OCI-LY3 (cell line): ENCODE data around the gene NLGN2.

Experiments
- EZH2phosphoT487 ChIP-seq: fragments of 200-600 bp; shearing (Covaris generic); IDR thresholded peaks from 2 replicates; pipeline ENCODE4 v1.6.1; 2018; ENCODE audit warnings: antibody characterized with exemption, mixed run types, low read depth
- TF ChIP-seq, protein P1 (sequence below): fragments of 200-600, 300-600 bp; sonication (generic); IDR thresholded peaks from 2 replicates; pipeline ENCODE4 v1.5.1; 2014; ENCODE audit warnings: antibody characterized with exemption, low read length, low read depth

DNA sequence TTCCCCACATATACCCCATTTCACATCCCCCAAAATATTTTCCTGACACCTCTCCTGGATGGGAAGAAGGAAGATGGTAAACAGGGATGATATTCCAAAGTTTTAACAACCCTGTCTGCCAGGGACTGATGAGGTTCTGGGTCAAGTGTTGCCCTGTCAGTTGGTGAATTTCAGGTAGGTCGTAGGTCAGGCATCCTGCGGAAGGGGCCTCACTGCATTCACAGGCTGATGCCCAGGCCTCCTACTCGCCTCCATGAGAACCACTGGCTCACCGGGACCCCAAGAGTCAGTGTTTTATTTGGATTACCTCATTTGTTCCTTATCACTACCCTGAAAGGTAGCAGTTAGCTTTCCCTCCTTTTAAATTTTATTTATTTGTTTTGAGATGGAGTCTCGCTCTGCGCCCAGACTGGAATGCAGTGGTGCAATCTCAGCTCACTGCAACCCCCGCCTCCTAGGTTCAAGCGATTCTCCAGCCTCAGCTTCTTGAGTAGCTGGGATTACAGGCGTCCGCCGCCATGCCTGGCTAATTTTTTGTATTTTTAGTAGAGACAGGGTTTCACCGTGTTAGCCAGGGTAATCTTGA, 61.3 kb downstream of the NLGN2 start:
- TF ChIP-seq, protein P1, sequence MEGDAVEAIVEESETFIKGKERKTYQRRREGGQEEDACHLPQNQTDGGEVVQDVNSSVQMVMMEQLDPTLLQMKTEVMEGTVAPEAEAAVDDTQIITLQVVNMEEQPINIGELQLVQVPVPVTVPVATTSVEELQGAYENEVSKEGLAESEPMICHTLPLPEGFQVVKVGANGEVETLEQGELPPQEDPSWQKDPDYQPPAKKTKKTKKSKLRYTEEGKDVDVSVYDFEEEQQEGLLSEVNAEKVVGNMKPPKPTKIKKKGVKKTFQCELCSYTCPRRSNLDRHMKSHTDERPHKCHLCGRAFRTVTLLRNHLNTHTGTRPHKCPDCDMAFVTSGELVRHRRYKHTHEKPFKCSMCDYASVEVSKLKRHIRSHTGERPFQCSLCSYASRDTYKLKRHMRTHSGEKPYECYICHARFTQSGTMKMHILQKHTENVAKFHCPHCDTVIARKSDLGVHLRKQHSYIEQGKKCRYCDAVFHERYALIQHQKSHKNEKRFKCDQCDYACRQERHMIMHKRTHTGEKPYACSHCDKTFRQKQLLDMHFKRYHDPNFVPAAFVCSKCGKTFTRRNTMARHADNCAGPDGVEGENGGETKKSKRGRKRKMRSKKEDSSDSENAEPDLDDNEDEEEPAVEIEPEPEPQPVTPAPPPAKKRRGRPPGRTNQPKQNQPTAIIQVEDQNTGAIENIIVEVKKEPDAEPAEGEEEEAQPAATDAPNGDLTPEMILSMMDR, result no peak
- no peak for TF ChIP-seq EZH2phosphoT487
